Measurements from ENCODE around the gene RNF138. TPM values are rescaled to one million over a fixed set of nuclear protein-coding genes. Genes with fewer than 3 reads are reported as not detected.

Gene RNF138, protein sequence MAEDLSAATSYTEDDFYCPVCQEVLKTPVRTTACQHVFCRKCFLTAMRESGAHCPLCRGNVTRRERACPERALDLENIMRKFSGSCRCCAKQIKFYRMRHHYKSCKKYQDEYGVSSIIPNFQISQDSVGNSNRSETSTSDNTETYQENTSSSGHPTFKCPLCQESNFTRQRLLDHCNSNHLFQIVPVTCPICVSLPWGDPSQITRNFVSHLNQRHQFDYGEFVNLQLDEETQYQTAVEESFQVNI
- 100 to 1,000 TPM; 121 to 190 TPM for total RNA-seq
- 295 TPM for polyA plus RNA-seq (ENCODE audit: insufficient read depth, low read depth, low replicate concordance)
- long read RNA-seq, donor 1, transcript RNF138-202 (8 exons, 3,570 nt): major isoform, 5 of 17 reads
- long read RNA-seq, donor 1, partial matches to known transcripts: 12 of 17 reads
- long read RNA-seq, donor 1, other reads (novel, unspliced or antisense): 0 of 17 reads
- long read RNA-seq, donor 2, transcript RNF138-202 (8 exons, 3,570 nt): major isoform, 9 of 14 reads
- long read RNA-seq, donor 2, partial matches to known transcripts: 5 of 14 reads
- long read RNA-seq, donor 2, other reads (novel, unspliced or antisense): 0 of 14 reads

DNA sequence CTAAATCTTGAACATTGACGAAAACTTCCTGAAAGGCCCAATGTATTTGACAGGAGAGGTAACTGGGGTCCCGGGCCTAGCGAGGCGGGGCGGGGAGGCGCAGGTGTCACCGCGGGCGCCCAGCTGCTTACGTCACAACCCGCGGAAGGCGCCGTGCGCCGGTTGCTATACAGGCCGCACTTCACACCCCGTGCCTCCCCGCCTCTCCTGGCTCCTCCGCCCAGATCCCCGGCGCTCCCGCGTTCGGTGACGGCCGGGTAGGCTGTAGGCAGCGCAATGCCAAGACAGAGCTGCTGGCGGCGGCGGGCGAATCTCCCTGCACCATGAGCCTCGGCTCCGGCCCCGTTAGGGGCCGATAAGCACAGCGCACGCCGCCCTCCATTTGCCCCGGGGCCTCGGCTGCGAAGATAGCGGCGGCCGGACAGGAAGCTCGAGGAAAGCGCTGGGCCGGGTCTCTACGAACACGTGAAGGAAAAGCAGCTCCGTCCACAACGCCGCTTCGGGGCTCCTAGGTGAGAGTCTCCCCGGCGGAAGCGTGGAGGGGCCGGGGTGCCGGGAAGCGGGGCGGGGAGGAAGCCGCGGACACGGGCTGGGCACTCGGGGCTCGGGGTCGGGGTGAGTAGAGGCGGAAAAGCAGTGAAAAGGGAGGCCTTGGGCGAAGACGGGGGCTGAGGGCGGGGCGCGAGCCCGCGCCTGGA, at the start of gene RNF138:
TSS of gene RNF138 (plus strand) at position 151 of the 698 bp plus-strand sequence. CDS start 903 bp downstream, outside the sequence.
- Histone ChIP-seq H3K36me3 (ENCODE audit: low read depth, missing control alignments) (no peaks in the 10 kb centered on the region), H3K9me3 (no peaks in the 10 kb centered on the region), H3K27me3 (no peaks in the 10 kb centered on the region), H3K27ac (peak within 1 kb of the TSS; percentile 99 to 100), H3K4me3 (peak within 1 kb of the TSS; percentile 93 to 96), H3K4me1 (peaks cover 10% of the 10 kb centered on the region)
- intact Hi-C loops (cut with DNase I; ENCODE audit: low total_unique reads): loop anchor here (5.0 kb wide), 1 partner anchor 150 kb away; the partner anchor contains the start of gene TRAPPC8
- DNase-seq: peak; percentile 94
- TF ChIP-seq POLR2A (IDR thresholded peaks at IDR 0.05): no peak
- TF ChIP-seq, protein P1, sequence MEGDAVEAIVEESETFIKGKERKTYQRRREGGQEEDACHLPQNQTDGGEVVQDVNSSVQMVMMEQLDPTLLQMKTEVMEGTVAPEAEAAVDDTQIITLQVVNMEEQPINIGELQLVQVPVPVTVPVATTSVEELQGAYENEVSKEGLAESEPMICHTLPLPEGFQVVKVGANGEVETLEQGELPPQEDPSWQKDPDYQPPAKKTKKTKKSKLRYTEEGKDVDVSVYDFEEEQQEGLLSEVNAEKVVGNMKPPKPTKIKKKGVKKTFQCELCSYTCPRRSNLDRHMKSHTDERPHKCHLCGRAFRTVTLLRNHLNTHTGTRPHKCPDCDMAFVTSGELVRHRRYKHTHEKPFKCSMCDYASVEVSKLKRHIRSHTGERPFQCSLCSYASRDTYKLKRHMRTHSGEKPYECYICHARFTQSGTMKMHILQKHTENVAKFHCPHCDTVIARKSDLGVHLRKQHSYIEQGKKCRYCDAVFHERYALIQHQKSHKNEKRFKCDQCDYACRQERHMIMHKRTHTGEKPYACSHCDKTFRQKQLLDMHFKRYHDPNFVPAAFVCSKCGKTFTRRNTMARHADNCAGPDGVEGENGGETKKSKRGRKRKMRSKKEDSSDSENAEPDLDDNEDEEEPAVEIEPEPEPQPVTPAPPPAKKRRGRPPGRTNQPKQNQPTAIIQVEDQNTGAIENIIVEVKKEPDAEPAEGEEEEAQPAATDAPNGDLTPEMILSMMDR (IDR thresholded peaks at IDR 0.05): no peak
- WGBS, 2 donors: 1% methylated on average over 31 to 66 of the region's 75 CpGs

DNA sequence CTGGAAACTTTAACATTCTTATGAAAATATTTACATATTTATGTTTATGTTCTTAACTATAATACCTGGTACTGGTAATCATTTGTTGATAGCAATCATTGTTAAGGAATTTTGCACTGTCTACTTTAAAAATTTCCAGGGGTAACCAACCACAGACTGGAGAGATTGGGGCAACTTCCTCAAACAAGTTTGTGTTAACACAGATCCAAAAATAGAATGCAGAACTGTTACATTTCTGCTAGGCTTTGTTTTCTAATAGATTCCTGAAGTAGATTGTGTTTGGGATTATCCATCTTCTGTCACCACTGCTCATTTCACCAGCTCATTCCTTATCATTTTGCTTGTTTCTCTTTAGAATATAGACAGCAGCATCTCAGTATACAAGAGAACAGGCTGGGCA, 49.3 kb upstream of the RNF138 start:
- TF ChIP-seq, protein P1 (IDR thresholded peaks at IDR 0.05): no peak
- TF ChIP-seq POLR2A (IDR thresholded peaks at IDR 0.05): no peak
- Histone ChIP-seq H3K4me3 (no peak overlapping the region), H3K9me3 (no peaks in the 10 kb centered on the region), H3K4me1 (no peaks in the 10 kb centered on the region), H3K27me3 (no peaks in the 10 kb centered on the region), H3K36me3 (ENCODE audit: low read depth, missing control alignments) (no peaks in the 10 kb centered on the region), H3K27ac (no peak overlapping the region)
- intact Hi-C loops (cut with DNase I; ENCODE audit: low total_unique reads): no loop called here
- no peak for DNase-seq

DNA sequence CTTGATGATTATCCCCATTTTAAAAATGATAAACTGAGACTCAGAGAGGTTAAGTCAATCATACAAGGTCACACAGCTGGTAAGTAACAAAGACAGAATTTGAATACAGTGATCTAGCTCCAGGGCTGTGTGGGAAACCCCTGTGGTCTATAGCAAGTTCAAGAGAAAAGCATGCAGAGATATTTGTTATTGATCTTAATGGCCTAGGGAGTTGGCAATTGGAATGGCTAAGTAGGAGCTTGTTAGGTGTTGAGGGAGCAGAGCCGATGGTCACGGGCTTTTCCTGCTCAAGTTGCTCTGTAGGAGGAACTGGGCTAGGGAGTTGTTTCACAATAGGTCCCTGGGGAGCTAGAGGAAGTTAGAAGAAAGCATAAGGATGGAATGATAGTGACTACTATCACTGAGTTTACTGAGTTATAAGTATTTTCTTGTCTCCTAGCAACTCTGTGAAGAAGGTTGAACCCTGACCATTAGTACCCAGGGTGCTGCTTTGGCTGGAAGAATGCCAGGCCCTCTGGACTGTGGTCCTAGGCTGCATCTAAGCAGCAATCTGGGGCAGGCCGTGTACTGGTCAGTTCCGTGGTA, 43.1 kb upstream of the RNF138 start:
- H3K4me3 ChIP-seq: no peak overlapping the region
- peak; percentile 34 for DNase-seq
- no peaks in the 10 kb centered on the region for H3K4me1 ChIP-seq
- no peaks in the 10 kb centered on the region for H3K9me3 ChIP-seq
- no peaks in the 10 kb centered on the region for H3K27me3 ChIP-seq
- WGBS, 2 donors: 57 to 70% methylated on average over 2 to 4 of the region's 4 CpGs
- TF ChIP-seq, protein P1 (IDR thresholded peaks at IDR 0.05): no peak
- no peak for TF ChIP-seq POLR2A (IDR thresholded peaks at IDR 0.05)
- no peak overlapping the region for H3K27ac ChIP-seq
- no peaks in the 10 kb centered on the region for H3K36me3 ChIP-seq (ENCODE audit: low read depth, missing control alignments)
- intact Hi-C loops (cut with DNase I; ENCODE audit: low total_unique reads): no loop called here

DNA sequence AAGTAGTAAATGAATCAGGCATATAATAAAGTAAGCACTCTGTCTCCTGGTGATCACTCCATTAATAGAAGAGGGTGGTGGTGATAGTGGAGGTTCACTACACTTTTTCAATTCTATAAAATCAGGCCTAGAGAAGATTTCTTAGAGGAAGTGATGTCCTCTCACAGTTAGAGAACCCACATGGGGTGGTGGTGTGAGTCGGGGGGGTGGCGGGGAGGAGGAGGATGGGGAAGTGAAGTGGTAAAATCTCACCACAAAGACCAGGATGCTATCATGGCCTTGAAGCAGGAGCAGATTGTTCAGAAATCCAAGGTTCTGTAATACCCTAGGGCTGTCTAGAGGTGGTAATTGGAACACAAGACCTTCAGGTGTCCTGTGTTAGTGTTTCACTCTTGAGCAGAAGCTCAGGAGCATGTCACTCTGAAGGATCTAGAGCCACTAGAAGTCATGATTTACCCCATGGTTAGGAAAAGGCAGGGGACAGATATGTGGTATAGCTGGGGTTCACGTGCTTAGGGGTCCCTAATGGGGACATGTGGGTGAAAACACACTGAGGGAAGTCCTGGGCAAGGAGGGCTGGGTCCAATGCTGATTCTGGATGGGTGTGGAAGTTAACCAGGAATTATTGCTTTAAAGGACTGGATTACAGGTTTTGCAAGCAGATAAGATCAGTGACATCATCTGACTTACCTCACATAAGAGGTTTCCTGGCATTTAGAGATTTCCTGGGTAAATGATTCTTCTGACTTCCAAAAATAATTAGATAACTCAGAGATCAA, 42.1 kb upstream of the RNF138 start:
- no peak for TF ChIP-seq POLR2A (IDR thresholded peaks at IDR 0.05)
- TF ChIP-seq, protein P1 (IDR thresholded peaks at IDR 0.05): no peak
- no peaks in the 10 kb centered on the region for H3K36me3 ChIP-seq (ENCODE audit: low read depth, missing control alignments)
- H3K4me1 ChIP-seq: no peaks in the 10 kb centered on the region
- WGBS, 2 donors: 87 to 91% methylated on average over 3 of the region's 3 CpGs
- no peak overlapping the region for H3K4me3 ChIP-seq
- no peaks in the 10 kb centered on the region for H3K9me3 ChIP-seq
- no peak for DNase-seq
- no peak overlapping the region for H3K27ac ChIP-seq
- intact Hi-C loops (cut with DNase I; ENCODE audit: low total_unique reads): no loop called here
- H3K27me3 ChIP-seq: no peaks in the 10 kb centered on the region
